ENCODE measurements around the gene SLC9A9.

The SLC9A9 gene

DNA sequence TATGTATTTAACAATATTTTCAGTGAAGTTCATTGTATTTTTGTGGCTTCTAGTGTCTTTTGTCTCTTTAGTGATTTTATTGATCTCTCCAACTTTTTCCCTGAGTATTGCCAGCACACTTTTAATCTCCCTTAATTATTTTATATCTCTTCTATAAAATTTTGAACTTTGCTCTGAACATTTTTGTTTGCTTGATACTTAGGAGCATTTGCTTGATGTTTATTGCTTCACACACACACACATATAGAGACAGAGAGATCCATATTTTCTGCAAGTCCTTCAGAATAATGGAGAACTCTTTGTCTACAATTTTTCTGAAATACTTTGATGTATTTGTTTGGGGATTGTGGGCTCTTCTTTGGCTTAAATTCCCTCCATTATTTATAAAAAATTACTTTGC lies 213.8 kb downstream of the SLC9A9 start:
- DNase-seq, result no peak

DNA sequence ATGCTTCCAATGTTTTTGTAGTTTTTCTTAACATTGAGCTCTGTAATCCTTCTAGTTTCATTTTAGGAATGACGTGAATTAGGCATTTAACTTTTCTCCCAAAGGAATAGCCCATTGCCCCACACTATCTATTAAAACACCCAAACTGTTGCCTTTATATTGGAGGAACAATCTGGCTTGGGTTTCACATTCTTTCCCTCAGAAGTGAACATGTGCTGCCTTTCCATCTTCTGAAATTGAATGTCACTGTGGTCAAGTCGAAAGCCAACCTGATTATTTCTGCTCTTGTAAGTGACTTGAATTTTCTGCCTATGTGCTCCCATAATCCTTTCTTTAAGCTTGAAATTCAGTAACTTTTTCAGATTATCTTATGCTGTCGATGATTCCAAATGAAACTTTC lies 214.5 kb downstream of the SLC9A9 start:
- DNase-seq, result no peak

DNA sequence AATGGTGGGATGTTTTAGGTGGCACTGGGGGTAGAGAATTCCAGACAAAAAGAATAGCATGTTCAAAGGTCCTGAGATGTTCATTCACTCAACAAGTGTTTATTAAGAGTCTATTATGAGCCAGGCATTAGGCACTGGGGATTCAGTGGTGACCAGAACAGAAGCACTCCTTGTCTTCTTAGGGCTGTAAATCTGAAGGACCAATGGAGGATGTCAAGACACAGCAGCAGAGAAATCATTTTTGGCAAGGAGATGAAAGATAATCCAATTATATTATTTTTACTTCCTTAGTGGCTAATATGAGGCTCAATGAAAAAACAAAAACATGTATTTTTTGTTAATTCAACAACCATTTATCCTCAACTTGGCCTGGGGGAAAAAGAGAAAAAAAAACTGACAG lies 218.5 kb downstream of the SLC9A9 start:
- DNase-seq, result no peak

DNA sequence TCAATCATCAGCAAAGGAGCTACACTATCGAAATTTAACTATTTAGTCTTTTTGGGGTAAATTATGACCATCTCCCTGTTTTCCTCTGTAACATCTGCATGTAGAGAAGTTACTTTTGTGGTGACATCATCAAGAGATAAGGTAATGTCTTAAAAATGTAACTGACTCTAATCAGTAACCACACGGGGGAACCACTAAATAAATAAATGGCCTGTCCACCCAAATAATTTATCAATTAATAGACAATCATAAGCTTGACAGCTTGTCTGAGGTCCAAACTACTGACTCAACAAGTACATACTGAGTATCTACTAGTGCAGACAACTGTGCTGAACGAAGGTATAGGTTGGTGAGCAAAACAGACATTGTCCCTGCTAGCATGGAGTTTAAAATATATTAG lies 219.3 kb downstream of the SLC9A9 start:
- no peak for DNase-seq

DNA sequence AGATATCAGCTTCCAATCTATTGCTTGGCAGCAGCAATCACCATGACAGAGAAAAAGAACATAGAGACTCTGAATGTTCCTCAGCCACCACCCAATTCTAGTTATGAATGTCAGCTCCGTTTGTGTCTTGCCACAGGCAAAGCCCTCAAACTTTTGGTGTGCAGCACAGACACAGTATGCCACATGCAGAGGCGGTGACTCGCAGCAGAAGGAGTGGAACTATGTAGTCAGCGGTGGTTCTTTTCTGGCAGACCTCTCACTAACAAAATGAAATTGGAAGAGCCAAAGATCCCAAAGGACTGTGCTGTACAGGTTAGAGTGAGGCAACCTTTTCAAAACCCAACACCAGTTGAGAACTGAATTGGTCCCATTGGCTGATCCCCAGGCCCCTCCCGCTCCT lies 220.9 kb downstream of the SLC9A9 start:
- no peak for DNase-seq

DNA sequence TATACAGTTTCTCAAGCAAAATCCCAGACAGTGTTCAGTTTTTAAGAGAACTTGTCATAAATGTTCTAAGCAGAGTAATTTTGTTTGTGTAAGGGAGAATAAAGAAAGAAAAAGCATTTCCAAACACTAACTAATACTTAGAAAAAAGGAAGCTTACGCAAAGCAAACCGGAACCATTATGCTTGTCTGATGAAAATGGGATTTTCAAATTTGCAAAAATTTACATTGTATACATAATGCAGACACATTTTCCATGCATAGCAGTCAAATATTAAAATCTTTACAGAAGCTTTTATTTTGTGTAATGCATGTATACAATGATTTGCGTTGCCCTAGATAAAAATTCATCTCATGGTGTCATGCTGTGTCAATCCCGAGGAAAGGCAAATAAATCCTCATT lies 229.0 kb downstream of the SLC9A9 start:
- DNase-seq, result no peak

DNA sequence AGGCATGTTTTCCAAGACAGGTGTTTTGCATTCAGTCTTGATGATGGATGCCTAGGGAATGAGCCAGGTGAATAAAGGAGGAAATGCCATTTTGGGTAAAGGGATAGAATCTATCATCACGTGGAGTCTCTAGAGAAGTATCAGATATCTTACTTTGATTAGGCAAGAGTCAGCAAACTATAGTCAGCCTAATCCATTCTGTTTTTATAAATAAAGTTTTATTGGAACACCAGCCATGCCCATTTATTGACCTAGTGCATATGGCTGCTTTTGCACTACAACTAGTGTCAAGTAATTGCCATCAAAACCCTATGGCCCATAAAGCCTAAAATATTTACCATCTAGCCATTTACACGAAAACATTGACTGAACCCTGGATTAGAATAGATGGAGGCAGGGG lies 231.2 kb downstream of the SLC9A9 start:
- DNase-seq, result no peak

DNA sequence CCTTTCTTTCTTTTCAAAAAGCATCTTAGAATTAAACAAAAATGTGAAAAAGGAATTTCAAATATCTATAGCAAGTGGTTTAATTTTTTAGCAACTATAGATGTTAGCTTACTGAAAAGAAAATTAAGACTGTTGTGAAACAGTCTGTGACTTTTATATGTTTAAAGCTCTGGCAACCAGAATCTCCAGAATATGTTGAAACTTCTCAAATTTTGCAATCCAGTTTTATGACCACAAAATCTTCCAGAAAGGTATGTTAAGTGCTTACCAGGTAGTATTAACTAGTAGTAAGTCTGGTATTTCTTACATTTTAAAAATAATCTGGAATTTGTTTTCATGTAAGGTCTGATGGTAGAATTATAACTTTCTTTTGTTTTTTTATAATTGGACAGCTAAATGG lies 235.0 kb downstream of the SLC9A9 start:
- no peak for DNase-seq

DNA sequence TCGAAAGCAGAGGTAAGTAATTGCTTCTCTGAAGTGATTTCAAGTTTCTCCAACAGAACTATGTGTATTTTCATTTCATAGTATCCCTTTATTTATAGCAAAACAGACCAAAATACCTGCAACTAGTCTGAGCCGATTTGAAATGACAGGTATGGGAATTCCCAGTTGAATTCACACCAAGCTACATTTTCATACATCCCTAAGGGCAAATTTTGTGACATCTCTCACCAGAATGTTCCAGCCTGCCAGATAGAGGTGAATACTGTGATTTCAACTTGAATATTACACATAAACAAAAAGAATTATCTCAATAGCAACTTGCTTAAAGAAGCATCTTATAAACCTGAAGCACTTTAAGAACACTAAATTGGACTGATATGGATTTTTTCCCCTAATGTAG lies 235.7 kb downstream of the SLC9A9 start:
- no peak for DNase-seq

DNA sequence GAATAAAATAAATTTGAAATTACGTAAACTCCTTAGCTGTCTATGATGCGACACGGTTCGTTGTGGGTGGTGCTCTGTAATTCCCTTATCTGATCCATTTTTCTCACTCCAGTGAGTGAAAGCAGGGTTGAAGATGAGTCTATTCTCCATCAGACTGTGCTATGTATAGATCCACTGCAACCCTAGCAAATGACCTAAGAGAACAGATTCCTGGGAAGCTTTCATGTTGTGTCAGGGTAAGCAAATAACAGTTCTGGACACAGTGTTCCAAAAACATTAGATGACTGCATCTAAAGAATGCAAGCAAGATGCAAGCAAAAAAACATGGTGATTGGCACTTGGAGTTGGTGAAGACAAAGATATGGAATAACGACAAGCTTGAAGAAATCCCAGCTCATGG lies 239.3 kb downstream of the SLC9A9 start:
- no peak for DNase-seq

DNA sequence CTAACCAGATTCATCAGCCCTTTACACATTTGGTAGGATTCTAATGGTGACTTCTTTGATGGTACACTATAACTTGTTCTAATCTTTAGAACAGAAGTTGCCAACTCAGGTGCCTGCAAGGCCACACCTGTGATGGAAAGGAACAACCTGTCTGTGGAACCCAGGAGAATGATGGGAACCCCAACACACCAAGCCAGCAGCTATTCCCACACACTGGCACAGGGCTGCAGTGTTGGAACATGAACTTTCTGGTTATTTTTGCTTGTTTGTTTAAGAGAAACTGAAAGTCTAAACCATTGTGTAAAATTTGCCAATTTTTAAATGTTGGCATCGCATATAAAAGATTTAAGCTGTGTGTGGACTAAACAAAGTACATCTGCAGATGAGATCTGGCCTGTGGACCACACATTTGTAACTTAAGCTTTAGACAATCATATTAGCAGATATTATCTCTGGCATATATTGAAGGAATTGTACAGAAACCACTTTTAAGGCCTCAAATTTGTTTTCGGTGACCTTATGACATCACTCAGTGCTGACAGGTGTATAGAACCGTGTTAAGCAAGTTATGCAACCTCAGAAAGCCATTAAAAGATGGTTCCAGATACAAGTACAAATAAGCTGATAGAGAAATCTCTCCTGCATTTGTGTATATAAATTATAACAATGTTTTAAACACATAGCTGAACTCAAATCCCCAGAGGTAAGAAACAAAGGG lies 242.9 kb downstream of the SLC9A9 start:
- DNase-seq, result no peak

DNA sequence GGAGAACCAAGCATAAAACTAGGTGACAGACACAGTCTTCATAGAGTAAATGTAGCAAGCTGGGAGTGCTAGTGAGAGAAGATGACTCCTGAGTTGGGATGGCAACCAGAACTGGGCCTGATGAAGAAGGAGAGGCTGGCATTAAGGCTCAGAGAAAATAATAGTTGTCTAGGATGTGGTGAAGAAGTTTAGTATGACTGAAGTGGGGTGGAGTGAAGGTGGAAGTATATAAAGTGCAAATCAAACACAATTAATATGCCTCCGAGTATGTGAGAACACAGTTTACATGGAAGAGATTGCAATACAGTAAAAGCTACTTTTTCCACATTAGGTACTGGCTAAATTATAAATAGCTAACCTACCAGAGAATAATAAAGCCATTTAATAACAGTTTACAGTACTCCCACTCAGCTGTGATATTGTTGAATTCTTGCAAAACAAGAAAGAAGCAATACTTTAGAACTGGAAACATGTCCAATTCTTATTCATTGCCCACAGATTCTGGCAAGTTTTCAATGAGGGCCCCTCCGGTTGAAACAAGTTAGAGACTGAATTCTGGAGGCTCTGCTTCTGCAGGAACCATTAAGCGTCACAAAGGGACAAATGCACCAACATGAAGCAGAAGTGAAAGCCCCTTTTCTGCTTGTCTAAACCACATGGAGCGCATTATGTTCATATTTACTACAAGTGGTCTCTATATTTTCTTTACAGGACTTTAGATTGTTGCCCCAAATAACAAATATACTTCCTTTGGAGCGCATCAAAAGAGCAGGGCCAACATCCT lies 243.7 kb downstream of the SLC9A9 start:
- DNase-seq, result no peak

DNA sequence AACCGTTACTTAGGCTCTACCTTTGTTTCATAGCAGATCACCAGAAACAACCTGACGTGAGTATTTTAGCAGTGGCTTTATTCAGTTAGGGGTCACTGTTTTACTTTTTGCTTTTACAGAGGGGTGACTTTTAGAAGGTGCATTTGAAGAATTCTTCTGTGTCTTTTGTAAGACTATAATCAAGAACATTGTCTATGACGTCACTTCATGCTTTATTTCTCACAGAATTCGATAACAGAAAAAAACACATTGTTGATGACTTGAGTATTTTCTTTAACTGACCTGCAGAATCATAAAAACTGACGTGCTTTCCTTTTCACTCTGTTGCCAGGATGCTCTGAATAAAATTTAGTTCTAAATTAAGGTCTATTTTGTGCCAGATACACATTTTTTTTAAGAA lies 244.5 kb downstream of the SLC9A9 start:
- no peak for DNase-seq

DNA sequence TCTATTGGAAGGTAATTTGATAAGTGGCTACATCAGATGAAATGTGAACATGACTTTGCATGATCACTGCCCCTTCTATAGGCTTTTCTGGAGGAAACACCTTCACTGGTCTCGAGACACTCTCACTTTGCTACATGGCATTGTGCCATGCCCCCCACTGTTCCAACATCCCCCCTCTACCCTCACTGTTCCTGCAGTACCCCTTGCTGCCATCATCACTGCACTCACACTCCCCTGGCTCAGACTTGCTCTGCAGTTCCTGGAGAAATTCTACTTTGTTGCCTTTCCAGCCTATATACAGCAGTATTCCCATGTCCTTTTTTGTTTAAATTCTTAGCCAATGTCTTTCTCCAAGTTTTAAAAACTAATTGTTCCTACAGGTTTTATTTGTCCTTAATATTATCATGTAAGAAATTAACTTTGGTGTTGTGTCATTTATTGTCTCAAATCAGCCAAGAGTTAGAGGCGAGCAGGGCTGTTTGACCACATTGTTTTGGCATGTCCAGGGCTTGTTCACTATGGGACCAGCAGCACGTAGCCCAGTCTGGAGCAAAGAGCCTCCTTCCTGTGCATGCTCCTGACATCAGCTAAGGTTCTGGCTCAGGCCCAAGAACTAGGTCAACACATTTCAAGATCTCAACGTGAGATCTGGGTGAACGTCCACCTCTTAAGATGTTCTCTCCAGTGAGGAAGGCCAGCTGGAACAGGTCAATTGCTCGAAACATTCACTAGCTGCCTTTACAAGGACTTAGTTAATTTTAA lies 246.4 kb downstream of the SLC9A9 start:
- DNase-seq, result no peak

DNA sequence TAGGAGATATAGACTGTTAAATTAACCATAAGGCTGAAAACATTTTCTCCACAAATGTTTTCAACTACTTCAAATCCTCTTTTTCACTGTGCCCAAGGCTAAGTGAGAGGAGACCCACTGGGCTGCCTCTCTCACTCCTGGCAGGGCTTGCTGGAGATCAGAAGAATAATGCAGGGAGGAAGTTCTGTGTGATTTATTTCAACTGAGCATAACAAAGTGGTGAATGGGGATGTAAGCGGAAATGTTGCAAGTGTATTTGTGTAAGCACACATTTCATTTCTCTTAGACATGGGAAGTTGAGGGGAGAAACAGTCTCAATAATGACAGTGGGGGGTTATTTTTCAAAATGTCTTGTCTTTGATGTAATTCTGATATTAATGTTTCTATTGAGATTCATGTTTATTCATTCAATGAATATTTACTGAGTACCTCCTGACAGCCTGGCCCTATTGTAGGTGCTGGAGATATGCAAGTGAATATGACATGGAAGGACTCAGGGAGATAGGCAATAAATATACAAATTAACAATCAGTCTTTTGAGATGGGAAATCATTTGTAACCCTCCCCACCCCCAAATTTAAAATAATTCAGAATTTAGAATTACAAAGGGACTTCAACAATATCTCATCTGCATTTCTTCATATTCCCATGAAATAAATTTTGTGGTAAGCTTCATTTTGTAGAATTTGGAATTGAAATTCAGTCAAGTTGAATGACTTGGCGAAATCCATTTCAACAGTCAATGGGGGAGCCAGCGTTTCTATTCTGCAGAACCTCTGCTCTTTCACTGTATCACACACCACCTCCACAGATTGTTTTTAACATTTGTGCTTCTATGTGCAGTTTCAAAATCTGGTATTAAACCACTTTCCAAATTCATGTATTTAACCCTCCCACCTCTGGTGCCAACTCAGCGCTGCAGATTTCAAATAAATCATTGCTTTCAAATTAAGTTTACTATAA lies 247.2 kb downstream of the SLC9A9 start:
- DNase-seq, result no peak

DNA sequence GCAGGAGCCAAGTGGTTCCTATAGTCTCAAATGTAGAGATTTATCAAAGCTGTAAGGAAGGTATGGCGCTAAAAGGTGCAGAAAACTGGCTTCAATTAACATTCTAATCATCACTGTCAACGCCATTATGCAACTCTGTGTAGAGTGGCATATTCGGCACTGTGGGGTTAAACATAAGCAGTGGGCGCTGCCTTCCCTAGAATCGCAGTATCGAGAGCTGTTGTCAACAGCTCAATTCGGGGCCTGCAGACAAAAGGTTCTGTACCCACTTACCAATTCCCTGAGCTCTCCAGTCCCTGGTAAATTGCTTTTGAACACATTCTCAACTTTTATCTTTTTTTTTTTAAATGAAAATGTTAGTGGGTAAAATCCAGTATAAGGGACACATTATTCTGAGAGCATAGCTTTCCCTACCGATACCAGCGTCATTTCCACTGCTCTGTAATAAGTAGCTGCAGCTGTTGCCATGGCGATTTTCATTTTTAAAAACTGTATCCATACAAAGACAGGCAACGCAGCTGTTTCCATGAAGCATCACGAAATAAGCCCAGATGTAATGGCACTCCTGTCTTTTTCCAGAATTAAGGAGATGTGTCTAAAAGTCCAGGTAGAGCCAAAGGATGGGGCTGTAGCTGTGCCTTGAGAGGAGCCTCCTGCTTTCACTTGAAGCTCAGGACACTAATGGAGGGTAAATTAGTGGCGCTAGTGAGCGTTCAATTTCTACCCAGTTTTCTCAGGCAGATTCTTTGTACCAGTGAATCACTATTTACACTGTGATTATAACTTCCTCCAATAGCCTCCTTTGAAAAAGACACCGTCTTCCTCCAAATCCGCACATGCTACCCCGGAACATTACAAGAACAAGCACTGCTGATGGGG lies 250.3 kb downstream of the SLC9A9 start:
- peak; percentile 84 for DNase-seq

DNA sequence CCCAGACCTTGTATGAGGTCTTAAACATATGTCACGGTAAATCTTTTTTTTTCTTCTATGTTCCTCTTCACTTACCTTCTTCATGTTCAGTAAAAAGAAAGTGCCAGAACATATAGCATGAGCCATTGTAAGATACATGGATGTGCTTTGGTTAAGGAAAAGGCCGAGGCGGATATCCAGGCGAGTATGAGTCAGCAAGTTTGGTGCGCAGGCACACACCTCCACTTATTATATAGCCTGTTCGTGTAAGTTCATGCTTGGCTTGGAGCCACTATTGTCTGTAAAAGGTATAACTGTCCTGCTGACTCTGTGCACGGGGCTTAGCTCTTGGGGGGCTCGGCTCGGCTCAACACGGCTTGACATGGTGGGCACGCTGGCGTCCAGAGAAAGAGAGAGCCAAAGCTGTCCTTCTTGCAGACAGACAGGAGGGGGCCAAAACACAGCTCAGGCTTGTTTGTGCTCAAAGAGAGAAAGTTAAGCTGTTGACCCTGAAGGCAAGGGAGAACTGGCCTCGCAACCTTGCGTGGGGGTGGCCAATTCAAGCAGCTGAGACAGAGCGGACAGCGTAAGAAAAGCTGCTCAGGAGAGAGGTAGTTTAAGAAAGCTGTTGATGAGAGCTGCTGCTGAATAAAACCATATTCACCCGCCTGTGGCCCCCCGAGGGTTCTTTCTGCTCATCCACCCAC lies 251.2 kb downstream of the SLC9A9 start:
- DNase-seq, result no peak

DNA sequence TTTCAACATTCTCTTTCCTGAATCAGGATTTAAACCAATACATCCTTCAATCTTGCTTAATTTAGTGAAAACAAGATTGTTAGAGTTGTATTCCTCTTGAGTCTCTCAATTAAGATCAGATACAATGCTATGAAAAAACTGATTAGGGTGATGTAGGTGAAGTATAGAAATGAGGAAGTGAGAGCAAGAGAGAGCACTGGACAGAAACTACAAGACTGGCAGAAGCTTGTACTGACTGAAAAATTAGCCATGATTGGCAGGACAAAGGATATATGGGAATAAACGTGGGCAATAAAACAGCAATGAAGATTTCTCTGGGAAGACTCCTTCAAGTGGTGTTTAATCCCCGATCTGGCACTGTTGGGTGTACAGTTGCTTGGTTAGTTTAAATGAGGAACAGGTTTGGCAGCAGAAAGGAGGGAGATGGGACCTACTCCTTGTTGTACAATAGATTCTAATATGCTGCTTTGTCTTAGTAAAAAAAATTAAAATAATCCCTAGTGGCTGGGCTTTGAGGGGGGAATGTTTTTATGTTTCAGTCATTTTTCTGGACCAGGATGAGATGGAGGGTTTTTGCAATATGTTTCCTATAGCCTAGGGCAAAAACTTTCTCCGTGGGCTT lies 252.7 kb downstream of the SLC9A9 start:
- DNase-seq, result no peak

DNA sequence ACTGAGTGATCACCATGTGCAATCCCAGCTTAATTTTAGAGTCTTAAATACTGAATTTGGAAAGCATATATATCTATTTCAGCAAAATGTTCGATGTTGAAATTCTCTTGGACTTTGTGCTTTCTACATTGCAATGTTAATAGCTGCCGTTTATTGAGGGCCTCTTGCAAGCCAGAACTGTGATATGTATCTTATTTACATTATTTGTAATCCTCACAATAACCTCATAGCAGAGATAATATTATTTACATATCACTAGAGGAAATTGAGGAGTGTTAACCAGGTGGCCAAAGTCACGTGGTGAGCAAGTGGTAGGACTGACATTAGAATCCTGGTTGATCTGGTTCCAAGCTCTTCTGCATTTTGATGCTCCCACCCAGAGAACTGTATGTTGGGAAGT lies 254.1 kb downstream of the SLC9A9 start:
- no peak for DNase-seq

DNA sequence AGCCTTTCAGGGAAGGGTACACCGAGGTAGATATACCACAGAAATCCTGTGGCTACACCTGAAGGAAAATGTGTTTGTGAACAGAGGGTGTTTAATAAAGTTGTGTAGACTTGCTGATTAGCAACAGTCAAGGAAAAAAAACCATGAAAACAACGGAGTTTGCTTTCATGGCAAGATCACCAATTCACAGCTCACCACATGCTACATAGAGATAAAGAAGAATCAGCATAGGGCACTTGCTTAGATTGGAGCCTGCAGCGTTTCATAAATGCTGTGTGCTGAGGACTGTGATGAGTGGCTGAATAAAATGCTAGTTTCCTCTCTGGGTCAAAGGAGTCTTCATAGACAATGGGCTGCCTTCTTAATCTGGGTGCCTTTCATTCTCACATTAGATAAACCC lies 257.6 kb downstream of the SLC9A9 start:
- no peak for DNase-seq

DNA sequence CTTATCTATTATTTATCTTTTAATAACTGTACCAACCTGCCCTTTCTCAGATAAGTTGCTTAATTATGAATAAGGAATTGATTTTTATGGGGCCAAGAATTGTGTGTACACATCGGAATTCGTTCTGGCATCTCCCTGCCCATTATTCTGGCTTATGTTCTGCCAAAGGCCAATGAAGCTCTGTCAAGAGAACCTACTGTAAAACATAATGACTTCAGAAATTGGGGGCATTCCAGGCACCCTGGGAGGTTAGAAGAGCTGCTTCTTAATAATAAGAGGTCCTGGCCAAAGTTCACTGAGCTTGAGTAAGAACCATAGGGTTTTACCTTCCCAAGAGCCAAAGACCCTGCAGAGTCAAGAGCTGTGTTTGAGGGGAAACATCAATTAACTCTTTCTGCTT lies 261.7 kb downstream of the SLC9A9 start:
- DNase-seq, result no peak
